HL-60 (cell line): ENCODE measurements around the gene SMAD9.

Source experiments
- GABPA ChIP-seq: IDR thresholded peaks from 2 replicates; pipeline ENCODE4 v1.6.1; 2012; ENCODE audit warnings: low read depth
- POLR2AphosphoS5 ChIP-seq: IDR thresholded peaks from 2 replicates; pipeline ENCODE4 v1.6.1; 2012; ENCODE audit warnings: low read depth
- TF ChIP-seq, protein P1 (sequence below): IDR thresholded peaks from one replicate; pipeline ENCODE4 v1.5.1; 2011; ENCODE audit warnings: low read length, control low read depth, inconsistent platforms; ENCODE audit not compliant: insufficient read depth
- TF ChIP-seq, protein P2 (sequence below): IDR thresholded peaks from 2 replicates; pipeline ENCODE4 v1.6.1; 2012; ENCODE audit warnings: low read depth; ENCODE audit not compliant: insufficient replicate concordance

DNA sequence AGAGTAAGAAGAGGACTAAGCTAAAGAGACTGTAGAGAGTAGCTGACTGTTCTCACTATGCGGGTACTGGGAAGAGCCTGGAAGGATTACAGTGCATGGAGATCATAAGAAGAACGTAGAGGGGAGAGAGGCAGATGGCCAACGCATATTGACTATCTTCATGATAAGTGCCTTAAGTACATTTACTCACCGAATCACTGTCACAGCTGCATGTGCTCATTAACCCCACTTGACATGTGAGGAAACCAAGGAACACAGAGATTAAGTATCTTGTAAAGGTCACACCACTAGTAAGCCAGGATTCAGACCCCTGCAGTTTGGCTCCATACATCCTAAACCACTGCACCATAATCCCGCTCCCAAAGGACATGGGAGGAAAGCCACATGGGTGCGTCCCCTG lies 34.1 kb downstream of the SMAD9 start:
- TF ChIP-seq, protein P1, sequence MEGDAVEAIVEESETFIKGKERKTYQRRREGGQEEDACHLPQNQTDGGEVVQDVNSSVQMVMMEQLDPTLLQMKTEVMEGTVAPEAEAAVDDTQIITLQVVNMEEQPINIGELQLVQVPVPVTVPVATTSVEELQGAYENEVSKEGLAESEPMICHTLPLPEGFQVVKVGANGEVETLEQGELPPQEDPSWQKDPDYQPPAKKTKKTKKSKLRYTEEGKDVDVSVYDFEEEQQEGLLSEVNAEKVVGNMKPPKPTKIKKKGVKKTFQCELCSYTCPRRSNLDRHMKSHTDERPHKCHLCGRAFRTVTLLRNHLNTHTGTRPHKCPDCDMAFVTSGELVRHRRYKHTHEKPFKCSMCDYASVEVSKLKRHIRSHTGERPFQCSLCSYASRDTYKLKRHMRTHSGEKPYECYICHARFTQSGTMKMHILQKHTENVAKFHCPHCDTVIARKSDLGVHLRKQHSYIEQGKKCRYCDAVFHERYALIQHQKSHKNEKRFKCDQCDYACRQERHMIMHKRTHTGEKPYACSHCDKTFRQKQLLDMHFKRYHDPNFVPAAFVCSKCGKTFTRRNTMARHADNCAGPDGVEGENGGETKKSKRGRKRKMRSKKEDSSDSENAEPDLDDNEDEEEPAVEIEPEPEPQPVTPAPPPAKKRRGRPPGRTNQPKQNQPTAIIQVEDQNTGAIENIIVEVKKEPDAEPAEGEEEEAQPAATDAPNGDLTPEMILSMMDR, result no peak
- TF ChIP-seq POLR2AphosphoS5 (no peak), GABPA (no peak)
- TF ChIP-seq, protein P2, sequence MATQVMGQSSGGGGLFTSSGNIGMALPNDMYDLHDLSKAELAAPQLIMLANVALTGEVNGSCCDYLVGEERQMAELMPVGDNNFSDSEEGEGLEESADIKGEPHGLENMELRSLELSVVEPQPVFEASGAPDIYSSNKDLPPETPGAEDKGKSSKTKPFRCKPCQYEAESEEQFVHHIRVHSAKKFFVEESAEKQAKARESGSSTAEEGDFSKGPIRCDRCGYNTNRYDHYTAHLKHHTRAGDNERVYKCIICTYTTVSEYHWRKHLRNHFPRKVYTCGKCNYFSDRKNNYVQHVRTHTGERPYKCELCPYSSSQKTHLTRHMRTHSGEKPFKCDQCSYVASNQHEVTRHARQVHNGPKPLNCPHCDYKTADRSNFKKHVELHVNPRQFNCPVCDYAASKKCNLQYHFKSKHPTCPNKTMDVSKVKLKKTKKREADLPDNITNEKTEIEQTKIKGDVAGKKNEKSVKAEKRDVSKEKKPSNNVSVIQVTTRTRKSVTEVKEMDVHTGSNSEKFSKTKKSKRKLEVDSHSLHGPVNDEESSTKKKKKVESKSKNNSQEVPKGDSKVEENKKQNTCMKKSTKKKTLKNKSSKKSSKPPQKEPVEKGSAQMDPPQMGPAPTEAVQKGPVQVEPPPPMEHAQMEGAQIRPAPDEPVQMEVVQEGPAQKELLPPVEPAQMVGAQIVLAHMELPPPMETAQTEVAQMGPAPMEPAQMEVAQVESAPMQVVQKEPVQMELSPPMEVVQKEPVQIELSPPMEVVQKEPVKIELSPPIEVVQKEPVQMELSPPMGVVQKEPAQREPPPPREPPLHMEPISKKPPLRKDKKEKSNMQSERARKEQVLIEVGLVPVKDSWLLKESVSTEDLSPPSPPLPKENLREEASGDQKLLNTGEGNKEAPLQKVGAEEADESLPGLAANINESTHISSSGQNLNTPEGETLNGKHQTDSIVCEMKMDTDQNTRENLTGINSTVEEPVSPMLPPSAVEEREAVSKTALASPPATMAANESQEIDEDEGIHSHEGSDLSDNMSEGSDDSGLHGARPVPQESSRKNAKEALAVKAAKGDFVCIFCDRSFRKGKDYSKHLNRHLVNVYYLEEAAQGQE, result no peak
